ENCODE measurements around the gene GNAT1.

DNA sequence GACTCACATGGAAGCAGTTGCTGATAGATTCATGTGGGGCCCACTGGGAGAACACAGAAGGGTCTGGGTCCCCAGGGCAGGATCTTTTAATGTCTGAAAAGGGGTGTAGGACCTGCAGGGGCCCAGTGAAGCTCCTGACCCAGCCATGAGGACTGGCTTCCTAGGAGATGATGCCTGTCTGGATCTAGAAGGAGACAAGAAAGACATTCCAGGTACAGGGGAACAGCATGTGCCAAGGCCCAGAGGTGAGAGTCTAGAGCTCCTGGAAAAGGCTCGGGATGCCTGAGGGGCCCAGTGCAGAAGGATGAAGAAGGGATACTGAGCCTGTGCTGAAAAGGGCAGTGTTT lies 41.0 kb upstream of the GNAT1 start:
- TF ChIP-seq, protein P1, sequence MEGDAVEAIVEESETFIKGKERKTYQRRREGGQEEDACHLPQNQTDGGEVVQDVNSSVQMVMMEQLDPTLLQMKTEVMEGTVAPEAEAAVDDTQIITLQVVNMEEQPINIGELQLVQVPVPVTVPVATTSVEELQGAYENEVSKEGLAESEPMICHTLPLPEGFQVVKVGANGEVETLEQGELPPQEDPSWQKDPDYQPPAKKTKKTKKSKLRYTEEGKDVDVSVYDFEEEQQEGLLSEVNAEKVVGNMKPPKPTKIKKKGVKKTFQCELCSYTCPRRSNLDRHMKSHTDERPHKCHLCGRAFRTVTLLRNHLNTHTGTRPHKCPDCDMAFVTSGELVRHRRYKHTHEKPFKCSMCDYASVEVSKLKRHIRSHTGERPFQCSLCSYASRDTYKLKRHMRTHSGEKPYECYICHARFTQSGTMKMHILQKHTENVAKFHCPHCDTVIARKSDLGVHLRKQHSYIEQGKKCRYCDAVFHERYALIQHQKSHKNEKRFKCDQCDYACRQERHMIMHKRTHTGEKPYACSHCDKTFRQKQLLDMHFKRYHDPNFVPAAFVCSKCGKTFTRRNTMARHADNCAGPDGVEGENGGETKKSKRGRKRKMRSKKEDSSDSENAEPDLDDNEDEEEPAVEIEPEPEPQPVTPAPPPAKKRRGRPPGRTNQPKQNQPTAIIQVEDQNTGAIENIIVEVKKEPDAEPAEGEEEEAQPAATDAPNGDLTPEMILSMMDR (IDR thresholded peaks at IDR 0.05): no peak
- no peak for TF ChIP-seq POLR2A (IDR thresholded peaks at IDR 0.05)

Measured in thyroid gland (tissue), 4 donors.